PC-3 (cell line): Measurements from ENCODE around the gene ACCS.

Experiments
- CTCF ChIP-seq: fragments of 300-600 bp; sonication (generic); conservative IDR thresholded peaks from 2 replicates; pipeline ENCODE4 v1.5.1; 2017; ENCODE audit warnings: antibody characterized with exemption, low read depth, mild to moderate bottlenecking, low read length
- EZH2 ChIP-seq: fragments of 300-600 bp; sonication (generic); IDR thresholded peaks from one replicate; pipeline ENCODE4 v1.6.1; 2017; ENCODE audit warnings: antibody characterized with exemption, mild to moderate bottlenecking, low read length; ENCODE audit not compliant: unreplicated experiment

- TF ChIP-seq CTCF (no peak), EZH2 (no peak)
These were observed 46.2 kb downstream of the ACCS start for GRCh38 chr11:44112091-44112821.
